HG03196 (cell line): Measurements from ENCODE around the gene PEX16.

Source experiments
- ATAC-seq: cut with Tn5 transposase; IDR thresholded peaks from one replicate; pipeline ENCODE4 v1.9.1; 2021; ENCODE audit not compliant: unreplicated experiment

The PEX16 gene

GRCh38 chr11:45899448-45900174 is 18.1 kb downstream of the PEX16 start:
- no peak for ATAC-seq

- no peak for ATAC-seq
These were observed 18.6 kb downstream of the PEX16 start for GRCh38 chr11:45899086-45899447.

- no peak for ATAC-seq
These were observed 20.1 kb downstream of the PEX16 start for GRCh38 chr11:45897556-45897955.

- ATAC-seq: no peak
These were observed 21.2 kb downstream of the PEX16 start for GRCh38 chr11:45896422-45896984.

GRCh38 chr11:45895553-45896259 is 22.0 kb downstream of the PEX16 start:
- ATAC-seq: no peak

GRCh38 chr11:45894555-45895247 is 23.0 kb downstream of the PEX16 start:
- no peak for ATAC-seq

- no peak for ATAC-seq
These were observed 24.8 kb downstream of the PEX16 start for GRCh38 chr11:45892856-45893255.

GRCh38 chr11:45890886-45891550 is 26.7 kb downstream of the PEX16 start:
- ATAC-seq: no peak

- ATAC-seq: no peak
These were observed 27.7 kb downstream of the PEX16 start for GRCh38 chr11:45889966-45890365.

GRCh38 chr11:45889555-45889954 is 28.1 kb downstream of the PEX16 start:
- no peak for ATAC-seq

- no peak for ATAC-seq
These were observed 30.1 kb downstream of the PEX16 start for GRCh38 chr11:45887587-45887986.

- no peak for ATAC-seq
These were observed 30.7 kb downstream of the PEX16 start for GRCh38 chr11:45886816-45887520.

GRCh38 chr11:45885921-45886721 is 31.6 kb downstream of the PEX16 start:
- no peak for ATAC-seq

GRCh38 chr11:45885274-45885920 is 32.3 kb downstream of the PEX16 start, which contains the start of gene MAPK8IP1:
Gene MAPK8IP1 (plus strand): TSS chr11:45885651. CDS start chr11:45885821, 170 bp downstream.
- no peak for ATAC-seq

- no peak for ATAC-seq
These were observed 33.0 kb downstream of the PEX16 start for GRCh38 chr11:45884596-45885185.

- ATAC-seq: no peak
These were observed 35.8 kb downstream of the PEX16 start for GRCh38 chr11:45881708-45882368.

- ATAC-seq: no peak
These were observed 36.7 kb downstream of the PEX16 start for GRCh38 chr11:45880772-45881570.
